GM23338 (cell line): ENCODE data around the gene ITPR2. TPM values are rescaled to one million over a fixed set of nuclear protein-coding genes. Genes with fewer than 3 reads are reported as not detected.

Source experiments
- ATAC-seq: fragments of 200-7000 bp; cut with Tn5 transposase; 3 replicates; pipeline ENCODE4 v1.9.1; 2020
- DNase-seq: peaks from one replicate; pipeline ENCODE4 v3.0.0-alpha.2; 2015; ENCODE audit warnings: low spot score
- H2AFZ ChIP-seq: fragments of 200-600 bp; sonication (generic); 2 replicates; pipeline ENCODE4 v1.8.0; 2016; ENCODE audit warnings: antibody characterized with exemption, mild to moderate bottlenecking, moderate library complexity
- H3F3A ChIP-seq: fragments of 200-600 bp; sonication (generic); replicated peaks from 2 replicates; pipeline ENCODE4 v1.8.0; 2017; ENCODE audit warnings: antibody characterized with exemption, mixed run types, low read depth
- H3K27ac ChIP-seq: fragments of 200-600 bp; sonication (generic); 2 replicates; pipeline ENCODE4 v1.6.1; 2016; ENCODE audit warnings: low read depth
- H3K27me3 ChIP-seq: fragments of 200-600 bp; sonication (generic); 2 replicates; pipeline ENCODE4 v1.8.0; 2016; ENCODE audit warnings: mild to moderate bottlenecking, mixed run types, moderate library complexity; ENCODE audit not compliant: insufficient read depth
- H3K36me3 ChIP-seq: fragments of 200-600 bp; sonication (generic); 2 replicates; pipeline ENCODE4 v1.8.0; 2016; ENCODE audit warnings: mild to moderate bottlenecking; ENCODE audit not compliant: insufficient read depth
- H3K4me1 ChIP-seq: fragments of 200-600 bp; sonication (generic); 2 replicates; pipeline ENCODE4 v1.8.0; 2016; ENCODE audit warnings: mild to moderate bottlenecking, moderate library complexity; ENCODE audit not compliant: insufficient read depth
- H3K4me2 ChIP-seq: fragments of 200-600 bp; sonication (generic); 2 replicates; pipeline ENCODE4 v1.7.1; 2017; ENCODE audit warnings: mixed run types
- H3K4me3 ChIP-seq: fragments of 200-600 bp; sonication (generic); 2 replicates; pipeline ENCODE4 v1.6.1; 2016; ENCODE audit warnings: mixed run types
- H3K79me2 ChIP-seq: fragments of 200-600 bp; sonication (generic); replicated peaks from 2 replicates; pipeline ENCODE4 v1.8.0; 2017; ENCODE audit warnings: mild to moderate bottlenecking; ENCODE audit not compliant: insufficient read depth
- H3K9me2 ChIP-seq: fragments of 200-600 bp; sonication (generic); 2 replicates; pipeline ENCODE4 v1.8.0; 2017; ENCODE audit not compliant: insufficient read depth
- H4K20me1 ChIP-seq: fragments of 200-600 bp; sonication (generic); replicated peaks from 2 replicates; pipeline ENCODE4 v1.8.0; 2017; ENCODE audit warnings: mild to moderate bottlenecking; ENCODE audit not compliant: insufficient read depth
- H3K27ac Mint-ChIP-seq: 2 replicates; pipeline ENCODE4 v1.8.0; 2020; ENCODE audit warnings: inconsistent platforms, mild to moderate bottlenecking, moderate library complexity, mixed read lengths
- H3K27me3 Mint-ChIP-seq: 3 replicates; pipeline ENCODE4 v1.8.0; 2022; ENCODE audit warnings: low read depth, mild to moderate bottlenecking, moderate library complexity, mixed read lengths, inconsistent platforms; ENCODE audit not compliant: insufficient read depth, poor library complexity
- H3K36me3 Mint-ChIP-seq: 3 replicates; pipeline ENCODE4 v1.8.0; 2021; ENCODE audit warnings: low read depth, mild to moderate bottlenecking, inconsistent platforms, moderate library complexity, mixed read lengths
- H3K4me1 Mint-ChIP-seq: 3 replicates; pipeline ENCODE4 v1.8.0; 2020; ENCODE audit warnings: mild to moderate bottlenecking, inconsistent platforms, mixed read lengths
- H3K4me3 Mint-ChIP-seq: 3 replicates; pipeline ENCODE4 v1.8.0; 2021; ENCODE audit warnings: moderate library complexity, mild to moderate bottlenecking, inconsistent platforms, mixed read lengths
- H3K9me3 Mint-ChIP-seq: 3 replicates; pipeline ENCODE4 v1.8.0; 2020; ENCODE audit warnings: moderate library complexity, mild to moderate bottlenecking, inconsistent platforms, mixed read lengths
- CREB1 ChIP-seq: fragments of 250-450 bp; sonication (Bioruptor Pico); IDR thresholded peaks from 2 replicates; pipeline ENCODE4 v1.5.0; 2020; ENCODE audit warnings: low read depth, mild to moderate bottlenecking, moderate library complexity
- EZH2 ChIP-seq: fragments of 200-600 bp; sonication (generic); IDR thresholded peaks from one replicate; pipeline ENCODE4 v1.8.0; 2017; ENCODE audit warnings: antibody characterized with exemption, mild to moderate bottlenecking, low read depth; ENCODE audit not compliant: unreplicated experiment
- EZH2phosphoT487 ChIP-seq: fragments of 200-600 bp; sonication (generic); IDR thresholded peaks from one replicate; pipeline ENCODE4 v1.8.1; 2018; ENCODE audit warnings: antibody characterized with exemption; ENCODE audit not compliant: unreplicated experiment
- JUNB ChIP-seq: IDR thresholded peaks from one replicate; pipeline ENCODE4 v1.6.1; 2016; ENCODE audit warnings: antibody characterized with exemption; ENCODE audit not compliant: unreplicated experiment
- NANOG ChIP-seq: IDR thresholded peaks from 2 replicates; pipeline ENCODE4 v1.6.1; 2016; ENCODE audit warnings: antibody characterized with exemption, borderline replicate concordance
- POLR2AphosphoS5 ChIP-seq: IDR thresholded peaks from 2 replicates; pipeline ENCODE4 v1.6.1; 2016; ENCODE audit warnings: antibody characterized with exemption, low read depth
- STAT1 ChIP-seq: IDR thresholded peaks from one replicate; pipeline ENCODE4 v1.6.1; 2016; ENCODE audit warnings: antibody characterized with exemption; ENCODE audit not compliant: unreplicated experiment
- ZNF114 ChIP-seq: fragments of 250-450 bp; sonication (Bioruptor Pico); IDR thresholded peaks from 2 replicates; pipeline ENCODE4 v1.5.0; 2020; ENCODE audit warnings: mild to moderate bottlenecking, moderate library complexity
- ZNF331 ChIP-seq: fragments of 250-450 bp; sonication (Bioruptor Pico); IDR thresholded peaks from 2 replicates; pipeline ENCODE4 v1.5.0; 2020; ENCODE audit warnings: low read depth, mild to moderate bottlenecking, moderate library complexity
- polyA plus RNA-seq: library from polyadenylated mRNA; unstranded; fragments of >200 nt; fragmentation: Nextera tagmentation; extraction: Ambion mirVana; gene quantifications from 2 replicates; pipeline ENCODE4 v1.2.1, GENCODE V29; 2016
- total RNA-seq: library from RNA; depleted of rRNA; stranded (reverse); fragments of >200 nt; shearing (Covaris generic); gene quantifications from 2 replicates; pipeline ENCODE4 v1.2.3, GENCODE V29; 2014
- TF ChIP-seq, protein P1 (sequence below): IDR thresholded peaks from 2 replicates; pipeline ENCODE4 v1.6.1; 2016; ENCODE audit warnings: antibody characterized with exemption
- TF ChIP-seq, protein P2 (sequence below), 2 experiments: fragments of 200-600 bp in 1 of 2; sonication (generic) in 1 of 2; conservative IDR thresholded peaks; 2 replicates each; pipeline versions ENCODE4 v1.5.1 to v1.6.1; 2016 to 2017; ENCODE audit warnings: antibody characterized with exemption in 2 of 2, low read depth in 2 of 2, mild to moderate bottlenecking in 2 of 2, moderate library complexity in 1 of 2

ITPR2 gene
- total and polyA plus RNA-seq, 2 experiments from 2014 or later: 44.5 to 65.2 TPM

DNA sequence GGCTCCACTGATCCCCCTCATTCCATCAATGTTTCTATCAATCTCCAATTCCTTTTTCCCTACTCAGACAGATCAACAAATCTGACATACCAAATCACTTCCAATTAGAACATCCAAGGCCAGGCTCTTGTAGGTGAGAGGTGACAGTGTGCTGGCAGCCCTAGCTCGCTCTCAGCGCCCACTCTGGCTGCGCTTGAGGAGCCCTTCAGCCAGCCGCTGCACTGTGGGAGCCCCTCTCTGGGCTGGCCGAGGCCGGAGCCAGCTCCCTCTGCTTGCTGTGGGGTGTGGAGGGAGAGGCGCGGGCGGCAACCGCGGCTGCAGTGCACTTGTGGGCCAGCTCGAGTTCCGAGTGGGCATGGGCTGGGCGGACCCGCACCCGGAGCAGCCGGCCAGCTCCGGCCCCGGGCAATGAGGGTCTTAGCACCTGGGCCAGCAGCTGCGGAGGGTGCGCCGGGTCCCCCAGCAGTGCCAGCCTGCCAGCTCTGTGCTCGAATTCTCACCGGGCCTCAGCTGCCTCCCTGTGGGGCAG, 6.0 kb upstream of the ITPR2 start:
- no peaks in the 10 kb centered on the region; the same call in none of the 2 replicates for H3K4me1 ChIP-seq
- no peak overlapping the region for H3K27ac ChIP-seq
- peaks cover 13% of the 10 kb centered on the region for H3K36me3 Mint-ChIP-seq
- no peaks in the 10 kb centered on the region; the same call in 1 of the 2 replicates for H3K79me2 ChIP-seq
- no peak overlapping the region for H3K27ac Mint-ChIP-seq
- H4K20me1 ChIP-seq: no peaks in the 10 kb centered on the region
- H3K36me3 ChIP-seq: no peaks in the 10 kb centered on the region
- ATAC-seq (no peak), DNase-seq (no peak)
- no peak overlapping the region for H2AFZ ChIP-seq
- TF ChIP-seq, protein P1, sequence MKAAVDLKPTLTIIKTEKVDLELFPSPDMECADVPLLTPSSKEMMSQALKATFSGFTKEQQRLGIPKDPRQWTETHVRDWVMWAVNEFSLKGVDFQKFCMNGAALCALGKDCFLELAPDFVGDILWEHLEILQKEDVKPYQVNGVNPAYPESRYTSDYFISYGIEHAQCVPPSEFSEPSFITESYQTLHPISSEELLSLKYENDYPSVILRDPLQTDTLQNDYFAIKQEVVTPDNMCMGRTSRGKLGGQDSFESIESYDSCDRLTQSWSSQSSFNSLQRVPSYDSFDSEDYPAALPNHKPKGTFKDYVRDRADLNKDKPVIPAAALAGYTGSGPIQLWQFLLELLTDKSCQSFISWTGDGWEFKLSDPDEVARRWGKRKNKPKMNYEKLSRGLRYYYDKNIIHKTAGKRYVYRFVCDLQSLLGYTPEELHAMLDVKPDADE: no peak
- TF ChIP-seq JUNB: no peak
- TF ChIP-seq POLR2AphosphoS5: no peak
- TF ChIP-seq, protein P2, sequence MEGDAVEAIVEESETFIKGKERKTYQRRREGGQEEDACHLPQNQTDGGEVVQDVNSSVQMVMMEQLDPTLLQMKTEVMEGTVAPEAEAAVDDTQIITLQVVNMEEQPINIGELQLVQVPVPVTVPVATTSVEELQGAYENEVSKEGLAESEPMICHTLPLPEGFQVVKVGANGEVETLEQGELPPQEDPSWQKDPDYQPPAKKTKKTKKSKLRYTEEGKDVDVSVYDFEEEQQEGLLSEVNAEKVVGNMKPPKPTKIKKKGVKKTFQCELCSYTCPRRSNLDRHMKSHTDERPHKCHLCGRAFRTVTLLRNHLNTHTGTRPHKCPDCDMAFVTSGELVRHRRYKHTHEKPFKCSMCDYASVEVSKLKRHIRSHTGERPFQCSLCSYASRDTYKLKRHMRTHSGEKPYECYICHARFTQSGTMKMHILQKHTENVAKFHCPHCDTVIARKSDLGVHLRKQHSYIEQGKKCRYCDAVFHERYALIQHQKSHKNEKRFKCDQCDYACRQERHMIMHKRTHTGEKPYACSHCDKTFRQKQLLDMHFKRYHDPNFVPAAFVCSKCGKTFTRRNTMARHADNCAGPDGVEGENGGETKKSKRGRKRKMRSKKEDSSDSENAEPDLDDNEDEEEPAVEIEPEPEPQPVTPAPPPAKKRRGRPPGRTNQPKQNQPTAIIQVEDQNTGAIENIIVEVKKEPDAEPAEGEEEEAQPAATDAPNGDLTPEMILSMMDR (conservative IDR thresholded peaks at IDR 0.05; ENCODE audit: low read depth in 2 of 2): no peak
- TF ChIP-seq CREB1 (CRISPR knock-in tag): no peak
- TF ChIP-seq EZH2phosphoT487: no peak
- no peak for TF ChIP-seq ZNF114 (CRISPR knock-in tag)
- no peak for TF ChIP-seq NANOG
- no peak for TF ChIP-seq STAT1
- TF ChIP-seq ZNF331: no peak
- no peak overlapping the region for H3K4me2 ChIP-seq
- peaks cover 24% of the 10 kb centered on the region for H3K9me3 Mint-ChIP-seq
- H3K27me3 Mint-ChIP-seq: no peaks in the 10 kb centered on the region
- peaks cover 3% of the 10 kb centered on the region; the same call in 2 of the 3 replicates for H3K4me1 Mint-ChIP-seq
- no peak overlapping the region for H3K4me3 ChIP-seq
- no peak overlapping the region for H3K4me3 Mint-ChIP-seq
- H3F3A ChIP-seq: no peaks in the 10 kb centered on the region
- H3K27me3 ChIP-seq: no peaks in the 10 kb centered on the region
- no peaks in the 10 kb centered on the region for H3K9me2 ChIP-seq

DNA sequence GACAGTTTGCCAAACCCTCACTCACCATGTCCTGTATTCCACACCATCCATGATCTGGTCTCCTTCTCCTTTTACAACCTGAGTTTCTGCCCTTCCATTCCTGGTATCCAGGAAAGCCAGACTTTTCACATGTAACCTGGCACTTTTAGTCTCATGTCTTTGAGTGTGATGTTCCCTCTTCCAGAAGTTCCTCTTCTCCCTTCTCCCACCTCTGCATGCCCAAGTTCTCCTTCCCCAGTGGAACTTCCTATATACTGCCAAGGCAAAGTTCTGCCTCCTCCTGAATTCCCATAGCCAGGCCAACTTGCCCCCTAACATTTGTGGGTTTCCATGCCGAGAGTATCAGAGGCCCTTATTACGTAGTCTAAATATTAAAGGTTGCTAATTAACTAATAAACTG, 3.2 kb upstream of the ITPR2 start:
- Mint-ChIP-seq H3K27ac (no peak overlapping the region), H3K4me1 (peaks cover 8% of the 10 kb centered on the region; the same call in 2 of the 3 replicates), H3K9me3 (peaks cover 24% of the 10 kb centered on the region), H3K27me3 (peaks cover 8% of the 10 kb centered on the region), H3K36me3 (peaks cover 13% of the 10 kb centered on the region), H3K4me3 (no peak overlapping the region)
- Histone ChIP-seq H2AFZ (no peak overlapping the region), H3K4me1 (peaks cover 2% of the 10 kb centered on the region), H3K4me2 (no peak overlapping the region), H3K79me2 (peaks cover 10% of the 10 kb centered on the region), H3K27me3 (no peaks in the 10 kb centered on the region), H4K20me1 (peaks cover 2% of the 10 kb centered on the region; the same call in 1 of the 2 replicates), H3K4me3 (no peak overlapping the region), H3K27ac (no peak overlapping the region), H3K9me2 (no peaks in the 10 kb centered on the region), H3F3A (0 out of 2 replicates have a peak, but pooled peaks cover 3% of the 10 kb centered on the region), H3K36me3 (no peaks in the 10 kb centered on the region)
- no peak for DNase-seq
- ATAC-seq: no peak
- no peak for TF ChIP-seq EZH2
